SK-N-SH treated with all-trans-retinoic acid at 6 μM for 48 hours (cell line): ENCODE measurements around the gene AGTRAP.

ENCODE experiments used
- ISL1 ChIP-seq: fragments of 250-450 bp; sonication (Bioruptor Pico); IDR thresholded peaks from 2 replicates; pipeline ENCODE4 v2.1.2; 2022; ENCODE audit warnings: mild to moderate bottlenecking, moderate library complexity
- PPARA ChIP-seq: fragments of 250-450 bp; sonication (Bioruptor Pico); IDR thresholded peaks from 2 replicates; pipeline ENCODE4 v1.5.0; 2020; ENCODE audit warnings: mild to moderate bottlenecking, borderline replicate concordance
- RARB ChIP-seq: fragments of 250-450 bp; sonication (Bioruptor Pico); IDR thresholded peaks from 2 replicates; pipeline ENCODE4 v1.8.0; 2021; ENCODE audit warnings: mild to moderate bottlenecking, moderate library complexity
- TOX ChIP-seq: fragments of 250-450 bp; sonication (Bioruptor Pico); IDR thresholded peaks from 2 replicates; pipeline ENCODE4 v1.8.0; 2021; ENCODE audit warnings: mild to moderate bottlenecking, moderate library complexity, borderline replicate concordance
- ZFP3 ChIP-seq: fragments of 250-450 bp; sonication (Bioruptor Pico); IDR thresholded peaks from 2 replicates; pipeline ENCODE4 v1.5.0; 2020; ENCODE audit warnings: mild to moderate bottlenecking, moderate library complexity
- ZFP30 ChIP-seq: fragments of 450-650 bp; formaldehyde crosslinking; IDR thresholded peaks from 2 replicates; pipeline ENCODE4 v1.5.0; 2022; ENCODE audit warnings: mild to moderate bottlenecking, moderate library complexity
- ZNF565 ChIP-seq: fragments of 450-650 bp; formaldehyde crosslinking; conservative IDR thresholded peaks from 2 replicates; pipeline ENCODE4 v1.5.0; 2020; ENCODE audit warnings: low read depth, mild to moderate bottlenecking, moderate library complexity
- TF ChIP-seq, protein P1 (sequence below): fragments of 250-450 bp; sonication (Bioruptor Pico); IDR thresholded peaks from 2 replicates; pipeline ENCODE4 v1.8.0; 2020; ENCODE audit warnings: mild to moderate bottlenecking, moderate library complexity, borderline replicate concordance
- TF ChIP-seq, protein P2 (sequence below): fragments of 250-450 bp; sonication (Bioruptor Pico); IDR thresholded peaks from 2 replicates; pipeline ENCODE4 v1.8.0; 2021; ENCODE audit warnings: low read depth, mild to moderate bottlenecking, moderate library complexity, borderline replicate concordance
- TF ChIP-seq, protein P3 (sequence below): fragments of 250-450 bp; sonication (Bioruptor Pico); IDR thresholded peaks from 2 replicates; pipeline ENCODE4 v1.5.0; 2020; ENCODE audit warnings: mild to moderate bottlenecking, moderate library complexity
- TF ChIP-seq, protein P4 (sequence below): fragments of 250-450 bp; sonication (Bioruptor Pico); IDR thresholded peaks from 2 replicates; pipeline ENCODE4 v1.5.1; 2021; ENCODE audit warnings: mild to moderate bottlenecking, moderate library complexity

DNA sequence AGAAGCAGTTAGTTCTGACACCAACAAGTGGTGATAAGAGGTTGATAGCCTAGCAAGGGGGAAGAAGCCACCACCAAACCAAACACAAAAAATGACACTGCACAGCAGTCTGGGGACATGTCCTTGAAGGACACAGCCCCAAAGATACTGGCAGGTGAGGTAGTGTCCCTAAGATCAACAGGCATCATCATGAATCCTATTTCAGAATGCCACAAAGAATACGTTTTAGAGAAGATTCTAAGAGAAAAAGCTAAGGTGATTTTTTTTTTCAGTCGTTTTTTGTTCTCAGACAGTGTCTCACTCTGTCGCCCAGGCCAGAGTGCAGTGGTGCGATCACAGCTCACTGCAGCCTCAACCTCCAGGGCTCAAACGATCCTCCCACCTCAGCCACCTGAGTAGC lies 50.2 kb downstream of the AGTRAP start:
- TF ChIP-seq, protein P1, sequence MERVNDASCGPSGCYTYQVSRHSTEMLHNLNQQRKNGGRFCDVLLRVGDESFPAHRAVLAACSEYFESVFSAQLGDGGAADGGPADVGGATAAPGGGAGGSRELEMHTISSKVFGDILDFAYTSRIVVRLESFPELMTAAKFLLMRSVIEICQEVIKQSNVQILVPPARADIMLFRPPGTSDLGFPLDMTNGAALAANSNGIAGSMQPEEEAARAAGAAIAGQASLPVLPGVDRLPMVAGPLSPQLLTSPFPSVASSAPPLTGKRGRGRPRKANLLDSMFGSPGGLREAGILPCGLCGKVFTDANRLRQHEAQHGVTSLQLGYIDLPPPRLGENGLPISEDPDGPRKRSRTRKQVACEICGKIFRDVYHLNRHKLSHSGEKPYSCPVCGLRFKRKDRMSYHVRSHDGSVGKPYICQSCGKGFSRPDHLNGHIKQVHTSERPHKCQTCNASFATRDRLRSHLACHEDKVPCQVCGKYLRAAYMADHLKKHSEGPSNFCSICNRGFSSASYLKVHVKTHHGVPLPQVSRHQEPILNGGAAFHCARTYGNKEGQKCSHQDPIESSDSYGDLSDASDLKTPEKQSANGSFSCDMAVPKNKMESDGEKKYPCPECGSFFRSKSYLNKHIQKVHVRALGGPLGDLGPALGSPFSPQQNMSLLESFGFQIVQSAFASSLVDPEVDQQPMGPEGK (CRISPR knock-in tag) = no peak
- TF ChIP-seq, protein P2, sequence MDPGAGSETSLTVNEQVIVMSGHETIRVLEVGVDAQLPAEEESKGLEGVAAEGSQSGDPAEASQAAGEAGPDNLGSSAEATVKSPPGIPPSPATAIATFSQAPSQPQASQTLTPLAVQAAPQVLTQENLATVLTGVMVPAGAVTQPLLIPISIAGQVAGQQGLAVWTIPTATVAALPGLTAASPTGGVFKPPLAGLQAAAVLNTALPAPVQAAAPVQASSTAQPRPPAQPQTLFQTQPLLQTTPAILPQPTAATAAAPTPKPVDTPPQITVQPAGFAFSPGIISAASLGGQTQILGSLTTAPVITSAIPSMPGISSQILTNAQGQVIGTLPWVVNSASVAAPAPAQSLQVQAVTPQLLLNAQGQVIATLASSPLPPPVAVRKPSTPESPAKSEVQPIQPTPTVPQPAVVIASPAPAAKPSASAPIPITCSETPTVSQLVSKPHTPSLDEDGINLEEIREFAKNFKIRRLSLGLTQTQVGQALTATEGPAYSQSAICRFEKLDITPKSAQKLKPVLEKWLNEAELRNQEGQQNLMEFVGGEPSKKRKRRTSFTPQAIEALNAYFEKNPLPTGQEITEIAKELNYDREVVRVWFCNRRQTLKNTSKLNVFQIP (CRISPR knock-in tag) = no peak
- no peak for TF ChIP-seq ISL1
- TF ChIP-seq RARB (CRISPR knock-in tag) = no peak
- TF ChIP-seq, protein P3, sequence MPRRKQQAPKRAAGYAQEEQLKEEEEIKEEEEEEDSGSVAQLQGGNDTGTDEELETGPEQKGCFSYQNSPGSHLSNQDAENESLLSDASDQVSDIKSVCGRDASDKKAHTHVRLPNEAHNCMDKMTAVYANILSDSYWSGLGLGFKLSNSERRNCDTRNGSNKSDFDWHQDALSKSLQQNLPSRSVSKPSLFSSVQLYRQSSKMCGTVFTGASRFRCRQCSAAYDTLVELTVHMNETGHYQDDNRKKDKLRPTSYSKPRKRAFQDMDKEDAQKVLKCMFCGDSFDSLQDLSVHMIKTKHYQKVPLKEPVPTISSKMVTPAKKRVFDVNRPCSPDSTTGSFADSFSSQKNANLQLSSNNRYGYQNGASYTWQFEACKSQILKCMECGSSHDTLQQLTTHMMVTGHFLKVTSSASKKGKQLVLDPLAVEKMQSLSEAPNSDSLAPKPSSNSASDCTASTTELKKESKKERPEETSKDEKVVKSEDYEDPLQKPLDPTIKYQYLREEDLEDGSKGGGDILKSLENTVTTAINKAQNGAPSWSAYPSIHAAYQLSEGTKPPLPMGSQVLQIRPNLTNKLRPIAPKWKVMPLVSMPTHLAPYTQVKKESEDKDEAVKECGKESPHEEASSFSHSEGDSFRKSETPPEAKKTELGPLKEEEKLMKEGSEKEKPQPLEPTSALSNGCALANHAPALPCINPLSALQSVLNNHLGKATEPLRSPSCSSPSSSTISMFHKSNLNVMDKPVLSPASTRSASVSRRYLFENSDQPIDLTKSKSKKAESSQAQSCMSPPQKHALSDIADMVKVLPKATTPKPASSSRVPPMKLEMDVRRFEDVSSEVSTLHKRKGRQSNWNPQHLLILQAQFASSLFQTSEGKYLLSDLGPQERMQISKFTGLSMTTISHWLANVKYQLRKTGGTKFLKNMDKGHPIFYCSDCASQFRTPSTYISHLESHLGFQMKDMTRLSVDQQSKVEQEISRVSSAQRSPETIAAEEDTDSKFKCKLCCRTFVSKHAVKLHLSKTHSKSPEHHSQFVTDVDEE (CRISPR knock-in tag) = no peak
- no peak for TF ChIP-seq PPARA (CRISPR knock-in tag)
- TF ChIP-seq ZFP3 (CRISPR knock-in tag) = no peak
- TF ChIP-seq, protein P4, sequence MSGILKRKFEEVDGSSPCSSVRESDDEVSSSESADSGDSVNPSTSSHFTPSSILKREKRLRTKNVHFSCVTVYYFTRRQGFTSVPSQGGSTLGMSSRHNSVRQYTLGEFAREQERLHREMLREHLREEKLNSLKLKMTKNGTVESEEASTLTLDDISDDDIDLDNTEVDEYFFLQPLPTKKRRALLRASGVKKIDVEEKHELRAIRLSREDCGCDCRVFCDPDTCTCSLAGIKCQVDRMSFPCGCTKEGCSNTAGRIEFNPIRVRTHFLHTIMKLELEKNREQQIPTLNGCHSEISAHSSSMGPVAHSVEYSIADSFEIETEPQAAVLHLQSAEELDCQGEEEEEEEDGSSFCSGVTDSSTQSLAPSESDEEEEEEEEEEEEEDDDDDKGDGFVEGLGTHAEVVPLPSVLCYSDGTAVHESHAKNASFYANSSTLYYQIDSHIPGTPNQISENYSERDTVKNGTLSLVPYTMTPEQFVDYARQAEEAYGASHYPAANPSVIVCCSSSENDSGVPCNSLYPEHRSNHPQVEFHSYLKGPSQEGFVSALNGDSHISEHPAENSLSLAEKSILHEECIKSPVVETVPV (CRISPR knock-in tag) = no peak
- TF ChIP-seq ZFP30 (CRISPR knock-in tag) = no peak
- no peak for TF ChIP-seq TOX
- no peak for TF ChIP-seq ZNF565
